ENCODE results near the gene TARS3.

The TARS3 gene

DNA sequence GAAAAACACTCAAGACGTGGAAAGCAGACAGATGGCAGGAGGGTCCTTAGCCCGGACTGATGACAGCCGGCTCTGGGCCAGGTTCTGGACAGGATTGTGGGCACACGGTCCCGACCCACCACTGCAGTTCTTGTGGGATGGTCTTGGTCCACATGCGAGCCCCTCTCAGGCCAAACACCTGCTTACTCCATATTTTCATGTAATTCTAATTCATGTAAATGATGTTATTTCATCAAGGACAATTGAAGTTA is 104.7 kb downstream of the TARS3 start:
- no peak for DNase-seq

DNA sequence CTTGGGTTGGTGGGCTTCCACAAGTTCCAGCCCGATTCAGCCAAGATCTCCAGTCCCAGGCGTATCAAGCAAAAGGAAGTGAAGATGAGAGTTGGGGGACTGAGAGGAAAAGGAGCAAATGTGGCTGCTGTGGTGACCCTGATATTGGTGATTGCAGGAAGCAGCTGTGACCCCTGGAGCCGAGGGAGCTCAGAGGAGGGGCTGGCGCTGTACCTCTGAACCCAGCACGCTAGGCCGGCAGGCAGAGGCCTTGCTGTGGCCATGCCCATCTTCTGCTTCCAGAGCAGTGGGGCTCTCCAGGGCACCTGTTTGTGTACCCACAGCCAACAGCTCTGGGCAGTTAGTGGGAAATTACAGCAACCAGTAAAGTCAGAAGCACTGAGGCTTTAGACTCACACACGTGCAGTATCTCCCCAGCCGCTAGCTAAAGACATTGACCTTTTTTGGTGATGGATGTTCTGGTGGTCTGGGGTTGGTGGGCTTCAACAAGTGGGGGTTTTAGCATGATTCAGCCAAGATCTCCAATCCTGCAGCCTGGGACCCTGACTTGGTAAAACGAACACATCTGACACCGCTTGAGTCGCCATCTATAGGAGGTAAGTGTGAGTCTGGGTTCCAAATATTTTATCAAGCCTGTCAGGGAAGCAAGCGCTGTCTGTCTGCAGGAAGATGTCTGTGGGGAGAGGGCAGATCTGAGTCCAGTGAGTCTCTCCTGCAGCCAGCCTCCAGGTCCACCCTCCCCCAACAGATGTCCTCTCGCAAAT is 105.2 kb downstream of the TARS3 start:
- DNase-seq, result no peak

DNA sequence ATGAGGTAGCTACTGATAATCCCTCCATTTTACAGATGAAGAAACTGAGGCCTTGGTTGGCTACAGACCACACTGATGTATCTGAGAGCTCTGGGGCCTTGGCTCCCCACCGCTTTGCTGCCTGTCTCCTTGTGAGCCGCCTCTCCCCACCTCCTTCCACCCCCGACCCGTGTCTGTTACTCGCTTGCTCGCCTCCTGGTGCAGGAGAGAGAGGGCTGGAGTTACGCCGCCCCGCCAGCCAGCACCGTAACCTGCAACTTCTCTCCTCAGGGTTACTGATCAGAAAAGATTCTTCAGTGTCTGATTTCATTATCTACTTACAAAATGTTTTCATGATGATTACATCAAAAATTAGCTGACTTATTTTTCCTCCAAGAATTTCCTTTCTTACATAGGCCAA is 106.2 kb downstream of the TARS3 start:
- no peak for DNase-seq

DNA sequence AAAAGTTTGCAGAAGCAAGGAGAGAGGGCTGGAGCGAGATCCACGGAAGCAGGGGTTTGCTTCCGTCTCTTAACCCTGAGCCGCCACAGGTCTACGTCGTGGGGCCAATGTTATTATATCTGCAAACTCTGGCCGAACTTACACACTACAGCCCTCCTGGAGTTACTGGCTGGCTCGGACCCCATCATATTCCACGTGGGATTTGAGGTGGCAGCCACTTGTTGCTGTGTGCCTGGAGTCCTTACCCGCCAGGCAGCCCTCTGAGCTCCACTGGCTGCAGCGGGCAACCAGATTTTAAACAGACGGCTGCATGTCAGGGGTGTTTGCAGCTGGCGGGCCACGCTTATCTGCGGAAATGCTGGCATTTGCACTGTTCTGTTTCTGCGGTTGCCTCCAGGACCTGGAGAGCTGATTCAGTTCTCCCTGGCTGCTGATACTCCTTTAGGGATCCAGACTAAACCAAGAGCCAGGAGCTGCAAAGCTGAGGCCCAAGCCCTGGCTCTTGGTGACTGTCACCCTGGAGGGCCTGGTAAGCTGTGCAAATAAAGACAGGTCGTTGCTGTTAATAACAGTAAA is 106.8 kb downstream of the TARS3 start:
- no peak for DNase-seq

DNA sequence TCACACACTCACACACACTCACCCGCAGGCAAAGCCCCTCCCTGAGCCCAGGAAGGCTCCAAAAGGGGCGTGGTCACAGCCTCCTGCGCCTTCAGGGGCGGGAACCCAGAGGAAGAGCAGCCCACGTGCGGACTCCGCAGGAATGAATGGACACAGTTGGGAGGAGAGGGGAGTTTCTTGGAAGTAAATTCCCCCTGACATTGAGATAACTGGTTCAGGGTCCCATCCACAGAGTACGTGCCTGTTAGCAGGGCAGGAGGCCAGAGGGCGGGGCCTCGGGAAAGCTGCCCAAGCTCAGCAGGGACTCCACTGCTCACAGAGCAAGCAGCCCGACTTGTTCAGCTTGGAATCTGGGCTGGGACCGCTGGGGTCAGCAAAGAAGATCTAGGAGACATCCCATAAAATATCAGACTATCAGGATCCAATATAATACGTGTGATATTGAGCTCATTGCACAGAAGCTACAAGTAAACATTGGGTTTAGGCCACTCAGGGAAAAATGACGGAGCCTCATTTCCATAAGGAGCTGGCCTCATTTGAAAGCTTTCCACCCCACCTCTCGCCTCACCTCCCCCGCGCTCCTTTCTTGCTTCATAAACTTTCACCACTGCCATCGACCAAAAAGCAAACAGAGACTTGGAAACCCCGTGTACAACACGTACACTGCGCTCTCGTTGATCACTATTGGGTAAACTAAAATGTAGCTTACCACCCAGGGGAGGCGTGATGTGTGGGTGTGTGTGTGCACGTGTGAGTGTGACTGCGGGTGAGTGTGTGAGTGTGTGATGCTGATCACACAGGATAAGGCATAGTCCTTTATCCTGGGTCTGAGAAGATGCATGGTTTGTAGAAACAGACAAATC is 108.1 kb downstream of the TARS3 start:
- DNase-seq, result peak; percentile 78

DNA sequence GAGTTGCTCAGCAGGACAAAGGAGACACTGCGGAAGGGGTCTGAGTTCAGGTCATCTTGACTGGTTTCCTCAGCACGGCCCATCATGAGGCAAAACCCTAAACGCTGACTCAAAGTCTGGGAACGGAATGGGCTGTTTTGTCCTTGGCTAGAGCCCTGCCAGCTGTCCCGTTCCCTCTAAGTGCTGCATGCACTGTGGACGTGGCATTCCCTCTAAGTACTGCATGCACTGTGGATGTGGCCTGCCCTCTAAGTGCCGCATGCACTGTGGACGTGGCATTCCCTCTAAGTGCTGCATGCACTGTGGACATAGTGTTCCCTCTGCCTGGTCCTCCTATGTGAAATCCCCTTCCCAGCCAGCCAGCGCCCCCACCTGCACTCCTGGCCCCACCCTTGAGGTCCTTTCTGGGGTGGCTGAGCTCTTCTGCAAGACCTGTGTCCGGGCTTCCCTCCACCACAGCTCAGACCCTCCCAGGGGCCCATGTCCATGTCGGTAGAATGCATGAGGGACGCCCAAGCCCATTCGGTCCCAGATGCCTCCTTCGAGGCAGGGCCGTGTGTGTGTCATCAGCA is 108.8 kb downstream of the TARS3 start:
- no peak for DNase-seq

DNA sequence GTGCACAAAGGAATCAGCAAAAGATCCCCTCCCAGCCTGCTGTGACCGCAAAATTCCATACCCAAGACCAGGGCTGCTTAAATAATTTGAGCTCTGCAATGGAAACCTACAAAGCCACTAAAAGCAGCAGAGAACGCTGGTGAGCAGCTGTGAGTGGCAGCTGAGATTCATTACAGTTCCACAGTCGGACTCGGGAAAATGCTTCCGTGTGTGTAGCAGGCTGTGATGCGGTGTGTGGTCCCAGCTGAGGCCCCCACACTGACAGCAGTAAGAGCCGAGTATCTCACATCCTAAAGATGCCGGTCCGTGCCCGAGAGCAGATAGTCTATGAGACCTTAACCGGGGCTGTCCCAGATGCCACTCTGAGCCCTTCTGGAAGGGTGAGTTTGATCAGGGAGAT is 109.5 kb downstream of the TARS3 start:
- DNase-seq, result no peak

DNA sequence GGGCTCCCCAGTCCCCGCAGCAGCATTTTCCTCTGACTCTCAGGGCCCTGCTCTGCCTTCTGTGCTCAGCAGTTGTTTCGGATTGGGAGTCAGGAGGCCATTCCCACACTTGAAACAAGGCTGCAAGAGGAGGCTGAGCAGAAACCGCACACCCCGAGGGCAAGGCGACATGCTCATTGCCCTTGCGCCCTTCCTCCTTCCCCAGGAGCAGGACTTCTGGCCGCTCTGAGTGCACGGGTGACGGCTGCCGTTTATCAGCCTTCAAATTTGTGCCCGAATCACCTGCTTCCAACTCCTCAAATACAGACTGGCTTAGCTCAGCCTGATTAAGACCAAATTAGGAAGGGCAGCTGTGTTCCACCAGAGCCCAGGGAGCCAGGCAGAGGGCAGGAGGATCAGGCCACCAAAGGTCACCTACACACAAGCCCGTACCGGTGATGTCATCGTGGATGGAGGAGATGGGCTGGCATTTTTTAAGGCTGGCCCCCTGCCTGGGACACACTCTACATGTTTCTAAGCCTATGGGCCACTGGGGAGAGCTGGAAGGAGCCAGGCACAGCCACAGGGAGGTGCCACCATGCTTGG is 110.2 kb downstream of the TARS3 start:
- DNase-seq, result no peak

DNA sequence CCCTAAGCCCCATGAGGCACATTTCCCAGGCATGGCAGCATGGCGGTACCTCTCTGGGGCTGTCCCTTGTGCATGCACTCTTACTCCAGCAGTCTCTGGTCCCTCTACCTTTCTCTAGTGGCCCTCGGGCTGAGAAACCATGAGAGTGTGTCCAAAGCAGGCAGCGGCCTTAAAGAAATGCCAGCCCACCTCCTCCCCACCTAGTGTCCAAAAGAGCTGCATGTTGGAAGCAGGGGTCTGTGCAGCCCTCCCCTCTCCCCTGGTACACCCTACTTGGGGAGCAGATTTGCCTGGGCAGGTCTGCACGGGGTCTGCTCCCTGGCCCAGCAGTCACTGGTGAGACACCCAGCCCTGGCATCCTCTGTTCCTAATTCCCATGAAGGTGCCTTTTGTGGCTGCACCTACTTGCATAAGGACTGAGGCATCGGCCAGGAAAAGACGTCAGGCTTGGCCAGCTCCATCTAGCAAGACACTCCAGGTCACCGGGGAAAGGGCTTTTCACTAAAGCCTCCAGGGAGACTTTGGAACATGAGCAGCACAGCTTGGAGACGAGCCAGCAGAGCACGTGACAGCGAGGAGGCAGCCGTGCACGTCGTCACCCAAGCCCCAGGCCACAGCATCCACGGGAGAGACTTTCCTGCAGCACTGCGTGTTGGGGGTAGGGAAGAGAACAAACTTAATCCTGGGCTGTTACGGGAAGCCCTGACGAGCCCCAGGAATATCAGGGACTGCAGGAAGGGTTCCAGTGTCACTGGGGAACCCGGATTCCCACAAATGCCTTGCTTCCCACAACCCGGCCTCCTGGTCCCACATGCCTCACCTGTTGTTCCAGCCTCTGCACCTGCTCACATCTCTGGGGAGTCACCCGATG is 110.9 kb downstream of the TARS3 start:
- peak; percentile 61 for DNase-seq

DNA sequence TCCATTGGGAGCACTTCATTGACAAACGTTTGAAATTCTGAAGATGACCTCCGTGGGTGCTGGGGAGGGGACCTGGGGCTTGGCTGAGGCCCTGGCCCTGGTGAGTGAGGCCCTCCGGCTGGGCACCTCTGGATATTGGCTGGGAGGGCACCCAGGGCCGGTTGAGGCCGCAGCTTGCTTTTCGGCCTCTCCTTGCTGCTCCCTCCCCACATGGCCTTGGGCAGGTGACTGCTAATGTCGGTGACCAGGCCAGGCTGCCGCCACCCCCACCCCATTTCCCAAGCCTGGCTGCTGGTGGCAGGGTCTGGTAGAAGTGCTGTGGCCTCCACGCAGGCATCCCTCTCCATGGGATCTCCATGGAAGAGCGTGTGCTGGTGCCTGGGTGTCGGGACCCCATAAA is 111.6 kb downstream of the TARS3 start:
- DNase-seq, result no peak

DNA sequence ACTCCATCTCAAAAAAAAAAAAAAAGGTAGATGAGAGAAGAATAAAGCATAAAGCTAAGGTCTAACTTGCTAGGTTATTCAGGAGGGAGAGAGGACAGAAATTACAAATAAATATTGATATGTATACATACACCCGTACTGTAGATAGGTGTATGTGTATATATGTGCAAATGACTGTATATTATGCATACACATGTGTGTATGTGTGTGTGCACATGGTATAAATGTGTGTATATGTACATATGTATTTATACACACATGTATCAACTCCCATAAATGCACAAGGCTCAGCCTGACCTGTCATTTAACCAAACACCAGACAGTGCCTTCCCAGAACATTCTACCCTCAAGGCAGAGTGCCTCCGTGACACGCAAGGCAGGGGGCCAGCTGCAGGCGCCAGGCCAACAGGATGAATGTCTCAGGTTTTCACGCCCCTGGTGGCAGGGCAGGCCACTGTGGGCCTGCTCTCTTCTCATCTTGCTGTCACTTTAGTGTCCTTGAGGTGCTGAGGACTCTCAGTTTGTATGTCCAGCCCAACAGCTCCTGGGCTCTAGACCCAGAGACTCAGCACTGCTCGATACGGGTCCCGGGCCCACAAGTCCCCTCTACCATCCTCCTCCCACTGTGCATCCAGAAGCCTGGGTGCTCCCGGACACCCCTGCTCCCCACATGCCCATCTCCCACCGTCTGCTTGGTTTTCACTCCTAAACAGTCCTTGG is 112.5 kb downstream of the TARS3 start:
- no peak for DNase-seq

DNA sequence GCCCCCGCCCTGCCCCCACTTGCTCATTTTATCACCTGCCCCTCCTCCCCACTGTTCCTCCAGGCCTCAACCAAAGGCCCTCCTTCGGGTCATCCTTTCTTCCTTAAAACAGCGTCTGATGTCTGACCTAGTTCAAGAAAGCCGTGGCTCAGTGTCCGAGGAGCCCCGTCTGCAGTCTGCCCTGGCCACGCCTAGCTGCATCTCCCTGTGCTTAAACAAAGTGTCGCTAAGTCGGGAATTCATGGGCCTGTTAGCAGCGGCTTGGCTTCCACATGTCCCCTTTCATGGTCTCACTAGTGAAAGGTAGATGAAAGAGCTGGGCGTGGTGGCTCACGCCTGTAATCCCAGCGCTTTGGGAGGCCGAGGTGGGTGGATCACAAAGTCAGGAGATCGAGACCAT is 113.3 kb downstream of the TARS3 start:
- no peak for DNase-seq

DNA sequence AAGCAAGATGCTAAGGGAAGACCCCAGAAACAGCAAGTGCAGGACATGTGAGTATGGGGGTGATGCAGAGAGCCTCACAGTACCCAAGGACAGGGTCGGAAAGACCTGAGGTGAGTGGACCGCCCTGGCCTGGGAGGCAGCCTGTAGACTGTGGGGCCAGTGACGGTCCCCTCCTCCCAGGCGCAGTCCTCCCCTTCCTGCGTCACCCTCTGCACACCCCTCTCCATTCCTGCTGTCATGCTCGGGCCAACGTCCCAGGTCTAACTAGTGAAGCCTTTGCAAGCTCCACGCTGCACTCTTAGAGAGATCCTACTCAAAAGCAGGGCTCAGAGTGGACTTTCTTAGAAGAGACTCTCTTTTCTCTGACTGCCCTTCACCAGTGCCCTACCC is 113.7 kb downstream of the TARS3 start:
- DNase-seq, result no peak

DNA sequence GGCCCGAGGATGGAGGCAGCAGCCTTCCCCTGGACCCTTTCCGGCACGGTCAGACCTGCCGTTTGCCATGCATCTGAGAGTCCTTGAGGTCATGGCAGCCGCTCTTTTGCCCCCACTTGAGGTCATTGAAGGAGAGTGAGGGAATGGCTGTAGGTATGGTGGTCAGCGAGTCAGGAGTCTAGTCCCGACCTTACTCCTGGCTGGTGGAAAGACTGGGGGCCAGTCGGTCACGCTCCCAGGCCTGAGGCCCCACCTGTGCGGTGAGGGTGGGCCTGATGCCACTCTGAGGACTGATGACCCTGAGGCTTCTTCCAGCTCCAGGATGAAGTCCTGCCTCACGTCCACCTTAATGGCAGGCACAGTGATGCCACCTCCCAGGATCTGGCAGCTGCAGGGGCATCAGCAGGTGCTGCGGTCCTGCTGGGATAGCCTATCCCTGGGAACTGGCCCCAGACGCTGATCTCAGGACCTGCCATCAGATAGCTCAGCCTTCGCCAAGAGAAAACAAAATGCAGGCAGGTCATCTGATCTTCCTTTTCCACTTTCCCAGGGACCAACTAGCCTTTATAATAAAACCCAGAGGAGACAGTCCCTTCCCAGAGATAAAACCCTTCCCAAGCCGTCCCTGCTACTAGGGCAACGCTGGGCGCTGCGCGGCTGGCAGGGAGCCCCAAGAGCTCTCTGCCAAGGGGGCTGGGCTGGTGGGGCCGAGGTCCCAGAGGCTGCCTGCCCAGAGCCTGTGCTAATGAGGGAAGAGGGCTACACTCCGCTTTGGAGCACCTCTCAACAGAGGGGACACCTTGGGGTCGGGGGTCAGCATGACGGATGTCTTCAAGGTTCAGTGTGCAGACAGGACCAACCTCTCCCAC is 114.3 kb downstream of the TARS3 start:
- no peak for DNase-seq

DNA sequence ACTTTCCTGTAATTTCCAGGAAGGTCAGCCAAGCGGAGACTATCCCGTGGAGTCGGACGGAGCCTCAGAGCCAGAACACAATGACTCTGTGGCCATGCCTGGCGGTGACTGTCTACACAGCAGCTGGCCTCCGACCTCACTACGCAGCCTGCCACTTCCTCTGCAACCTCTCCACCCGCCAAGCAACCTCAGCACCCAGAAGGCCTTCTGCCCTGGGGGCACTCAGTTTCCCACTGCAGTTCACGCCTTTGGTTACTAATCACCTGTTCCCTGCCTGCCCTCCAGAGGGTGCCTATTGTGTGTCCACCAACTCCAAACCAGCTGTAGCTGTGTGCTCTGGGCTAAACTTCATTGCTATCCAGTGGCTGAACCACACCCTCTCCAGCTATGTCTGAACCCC is 116.1 kb downstream of the TARS3 start:
- no peak for DNase-seq

DNA sequence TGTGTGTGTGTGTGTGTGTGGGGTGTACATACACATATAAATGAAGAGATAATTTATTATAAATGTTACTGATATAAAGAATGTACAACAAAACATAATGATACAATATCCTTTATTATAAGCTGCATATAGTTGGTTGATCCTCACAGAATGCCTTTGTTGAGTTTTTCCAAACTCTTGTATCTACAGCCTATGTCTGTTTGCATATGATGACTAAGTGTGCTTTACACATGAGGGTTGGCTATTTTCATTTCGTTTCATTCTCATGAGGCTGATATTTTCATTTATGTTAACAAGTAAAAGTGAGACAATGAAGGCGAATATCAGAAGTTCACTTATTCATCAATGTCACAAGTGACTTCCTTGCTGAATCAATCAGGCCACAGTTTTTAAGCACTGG is 117.2 kb downstream of the TARS3 start:
- DNase-seq, result no peak

DNA sequence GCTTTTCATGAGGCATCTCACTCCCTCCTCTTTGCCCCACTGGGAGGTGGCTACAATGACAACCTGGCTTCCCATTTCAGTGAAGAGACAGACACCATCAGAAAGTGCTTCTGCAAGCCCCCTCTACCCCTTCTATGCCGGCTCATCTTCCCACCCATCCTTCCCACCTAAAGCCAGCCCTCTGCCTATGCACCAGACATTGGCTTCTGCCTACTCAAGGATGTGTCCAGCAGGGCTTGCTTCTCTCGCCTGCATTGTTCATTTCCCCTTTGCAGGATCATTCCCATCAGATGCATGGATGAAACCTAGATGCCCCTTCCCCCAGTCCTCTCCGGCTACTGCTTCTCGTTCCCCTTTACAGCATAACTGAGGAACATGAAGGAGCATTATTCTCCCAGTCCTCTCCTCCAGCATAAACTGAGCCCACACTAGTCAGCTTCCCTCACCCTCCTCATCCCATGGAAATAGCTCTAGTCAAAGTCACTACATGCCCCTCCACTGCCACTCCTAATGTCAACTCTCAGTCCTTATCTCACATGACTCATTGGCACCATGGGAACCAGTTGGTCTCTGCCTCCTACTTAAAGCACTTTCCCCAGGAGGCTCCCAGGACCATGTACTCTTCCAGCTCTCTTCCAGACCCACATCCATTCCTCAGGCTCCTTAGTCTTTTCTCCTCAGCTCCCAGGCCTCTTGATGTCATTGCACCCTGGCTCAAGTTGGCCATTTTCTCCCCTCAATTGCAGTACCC is 120.0 kb downstream of the TARS3 start:
- no peak for DNase-seq
